GM10266 (cell line): ENCODE data around the gene PTP4A2.
A peak's percentile ranks its signal among the peaks of the same experiment; 100 is the strongest.

Experiments
- DNase-seq: peaks from one replicate; pipeline ENCODE4 v3.0.0; 2012; ENCODE audit errors: extremely low spot score
- CTCF ChIP-seq: IDR thresholded peaks from 2 replicates; pipeline ENCODE4 v1.5.1; 2012; ENCODE audit warnings: mild to moderate bottlenecking, low read depth; ENCODE audit not compliant: control insufficient read depth, insufficient read depth; ENCODE audit errors: missing control alignments

Gene PTP4A2

DNA sequence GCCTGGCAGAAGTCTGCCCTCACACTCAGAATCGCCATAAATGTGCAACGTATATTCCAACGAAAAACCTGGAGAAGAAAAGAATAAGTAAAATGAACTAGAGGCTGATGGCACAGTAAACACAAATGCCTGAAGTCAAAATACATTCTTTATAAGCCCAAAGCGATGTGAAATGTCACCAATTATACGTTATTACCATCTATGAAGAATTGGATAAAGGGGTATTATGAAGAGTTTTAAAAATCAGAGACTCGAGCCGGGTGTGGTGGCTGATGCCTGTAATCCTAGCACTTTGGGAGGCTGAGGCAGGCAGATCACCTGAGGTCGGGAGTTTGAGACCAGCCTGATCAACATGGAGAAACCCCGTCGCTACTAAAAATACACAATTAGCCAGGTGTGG, 18.6 kb downstream of the PTP4A2 start:
- no peak for TF ChIP-seq CTCF
- DNase-seq = no peak

DNA sequence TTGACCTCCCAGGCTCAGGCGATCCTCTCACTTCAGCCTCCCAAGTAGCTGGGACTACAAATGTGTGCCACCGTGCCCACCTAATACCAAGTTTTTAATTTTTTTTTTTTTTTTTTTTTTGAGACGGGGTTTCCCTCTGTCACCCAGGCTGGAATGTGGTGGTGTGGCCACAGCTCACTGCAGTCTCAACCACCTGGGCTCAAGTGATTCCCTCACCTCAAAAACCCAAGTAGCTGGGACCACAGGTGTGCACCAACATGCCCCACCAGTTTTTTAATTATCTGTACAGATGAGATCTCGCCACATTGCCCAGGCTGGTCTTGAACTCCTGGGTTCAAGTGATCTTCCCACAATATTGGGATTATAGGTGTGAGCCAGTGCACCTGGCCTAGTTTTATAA, 22.7 kb downstream of the PTP4A2 start:
- no peak for DNase-seq
- no peak for TF ChIP-seq CTCF

GRCh38 chr1:31913968-31914367, 24.2 kb downstream of the PTP4A2 start:
- DNase-seq = no peak
- no peak for TF ChIP-seq CTCF

- DNase-seq = peak; percentile 25
- no peak for TF ChIP-seq CTCF
Observed at GRCh38 chr1:31912839-31913239, 25.3 kb downstream of the PTP4A2 start.

DNA sequence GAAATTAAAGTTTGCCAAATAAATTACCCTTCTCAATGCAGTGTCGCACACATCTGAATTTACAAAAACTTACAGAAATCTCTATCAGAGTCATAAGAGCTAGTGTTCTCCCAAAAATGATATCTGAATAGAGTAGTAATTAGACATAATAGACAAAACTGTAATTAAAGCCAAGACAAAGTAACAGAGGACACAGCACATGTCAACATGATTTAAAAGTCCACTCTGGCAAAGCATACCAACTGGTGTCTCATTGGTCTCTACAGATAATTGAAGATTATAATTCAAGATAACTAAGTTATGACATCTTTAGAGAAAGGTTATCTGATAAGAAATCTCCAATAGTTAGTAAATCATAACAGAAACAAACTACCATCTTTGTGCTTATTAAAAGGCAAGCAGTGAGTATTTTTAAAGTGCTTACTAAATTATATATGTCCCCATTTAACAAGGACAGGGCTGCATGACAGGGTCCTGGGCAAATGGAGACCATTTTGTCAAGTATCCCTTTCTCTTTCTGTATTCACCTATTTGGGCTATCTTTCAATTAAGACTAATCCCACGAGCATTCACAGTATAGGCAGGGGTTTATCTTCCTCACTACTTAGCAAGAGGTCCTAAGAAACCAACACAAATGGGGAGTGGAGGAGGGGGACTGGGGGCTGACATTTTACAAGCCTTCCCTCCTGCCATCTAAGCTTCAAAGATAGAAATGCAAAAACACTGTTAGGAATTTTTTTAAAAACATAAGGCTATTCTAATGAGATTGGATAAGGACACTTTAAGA, 26.0 kb downstream of the PTP4A2 start:
- no peak for DNase-seq
- TF ChIP-seq CTCF = no peak

DNA sequence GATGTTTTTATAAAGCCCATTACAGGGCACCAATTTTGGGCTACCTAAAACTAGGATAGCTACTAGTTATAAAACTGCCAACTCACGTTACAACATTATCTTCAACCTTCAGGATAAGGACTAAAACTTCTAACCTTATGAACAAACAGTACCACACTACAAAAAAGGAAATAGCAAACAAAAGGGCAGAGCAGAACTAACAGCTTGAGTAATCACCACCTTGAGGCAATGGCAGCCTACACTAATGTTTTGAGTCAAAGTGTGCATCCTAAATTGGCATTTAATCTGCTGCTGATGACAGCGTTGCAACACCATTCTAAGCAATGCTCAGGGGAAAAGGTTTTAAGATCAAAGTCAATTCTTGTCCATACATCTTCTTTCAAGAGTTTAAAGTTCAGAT, 27.2 kb downstream of the PTP4A2 start:
- TF ChIP-seq CTCF = no peak
- DNase-seq = no peak

DNA sequence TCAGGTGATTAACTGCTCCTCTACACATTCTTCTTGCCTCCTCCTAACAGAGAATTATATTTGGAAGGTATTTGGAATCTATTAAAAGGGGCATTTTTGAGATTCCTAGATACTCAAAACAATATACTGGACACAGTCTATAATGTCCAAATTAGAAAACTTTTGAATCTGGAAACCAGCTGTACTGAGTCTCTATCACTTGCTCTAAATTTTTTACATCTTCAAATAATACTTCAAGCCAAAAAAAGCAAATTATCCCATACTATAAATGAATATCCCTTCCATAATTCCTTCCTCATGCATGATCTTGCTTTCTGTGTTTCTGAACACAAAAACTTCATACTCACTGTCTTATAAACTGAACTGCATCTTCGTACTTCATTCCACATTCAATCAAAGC, 28.5 kb downstream of the PTP4A2 start:
- DNase-seq = no peak
- no peak for TF ChIP-seq CTCF
